GM12891 (cell line): ENCODE measurements around the gene CRTC3.
A peak's percentile ranks its signal among the peaks of the same experiment; 100 is the strongest.
"Not testable (repeated sequence)": the region's sequence is repeated elsewhere in the genome, so short reads cannot be mapped to it uniquely, and the experiment has no call there.

Experiments
- DNase-seq: peaks from one replicate; pipeline ENCODE4 v3.0.0; 2011; ENCODE audit warnings: low spot score; ENCODE audit not compliant: insufficient read length
- FAIRE-seq: peaks from 2 replicates; lab custom pipeline; 2011; peaks lifted over from hg19 to GRCh38; lab: Jason Lieb, UNC
- PAX5 ChIP-seq: IDR thresholded peaks from 2 replicates; pipeline ENCODE4 v1.6.1; 2011; ENCODE audit warnings: low read length, moderate library complexity, mild to moderate bottlenecking; ENCODE audit not compliant: insufficient read depth, severe bottlenecking
- POLR2A ChIP-seq: IDR thresholded peaks from 2 replicates; pipeline ENCODE4 v1.6.1; 2011; ENCODE audit warnings: low read depth, low read length, control low read depth
- POLR2AphosphoS5 ChIP-seq: IDR thresholded peaks from 2 replicates; pipeline ENCODE4 v1.6.1; 2011; ENCODE audit warnings: low read depth, low read length, control low read depth
- POU2F2 ChIP-seq: IDR thresholded peaks from 2 replicates; pipeline ENCODE4 v1.6.1; 2011; ENCODE audit warnings: low read depth, mild to moderate bottlenecking, control low read depth, low read length, moderate library complexity
- SPI1 ChIP-seq: IDR thresholded peaks from 2 replicates; pipeline ENCODE4 v1.6.1; 2011; ENCODE audit warnings: low read depth, low read length, control low read depth
- TAF1 ChIP-seq: IDR thresholded peaks from 2 replicates; pipeline ENCODE4 v1.6.1; 2011; ENCODE audit warnings: low read depth, low read length, control low read depth

CRTC3 gene

GRCh38 chr15:90618330-90619125, 88.8 kb downstream of the CRTC3 start:
- FAIRE-seq (no peak), DNase-seq (no peak)
- TF ChIP-seq POU2F2: no peak
- TF ChIP-seq SPI1: no peak
- TF ChIP-seq POLR2AphosphoS5: no peak
- TF ChIP-seq TAF1: no peak
- TF ChIP-seq PAX5: no peak
- no peak for TF ChIP-seq POLR2A

GRCh38 chr15:90619468-90619867, 89.7 kb downstream of the CRTC3 start:
- no peak for FAIRE-seq
- no peak for DNase-seq
- TF ChIP-seq SPI1 (no peak), PAX5 (no peak), POU2F2 (no peak), POLR2AphosphoS5 (no peak), TAF1 (no peak), POLR2A (no peak)

- no peak for DNase-seq
- TF ChIP-seq TAF1: no peak
- TF ChIP-seq POU2F2: no peak
- TF ChIP-seq PAX5: no peak
- TF ChIP-seq SPI1: no peak
- no peak for FAIRE-seq
Measured at GRCh38 chr15:90619939-90620338, 90.2 kb downstream of the CRTC3 start.

GRCh38 chr15:90620379-90621067, 90.8 kb downstream of the CRTC3 start:
- TF ChIP-seq TAF1: no peak
- no peak for TF ChIP-seq POLR2A
- no peak for TF ChIP-seq POU2F2
- TF ChIP-seq POLR2AphosphoS5: no peak
- no peak for TF ChIP-seq PAX5
- TF ChIP-seq SPI1: 0 out of 2 replicates have a peak, but pooled peaks have one; percentile 17
- FAIRE-seq: peak; percentile 76
- peak; percentile 65 for DNase-seq

- no peak for FAIRE-seq
- DNase-seq: no peak
- TF ChIP-seq PAX5: no peak
- TF ChIP-seq TAF1: no peak
- no peak for TF ChIP-seq POLR2A
- TF ChIP-seq POU2F2: no peak
- TF ChIP-seq POLR2AphosphoS5: no peak
- no peak for TF ChIP-seq SPI1
Measured at GRCh38 chr15:90623854-90624253, 94.1 kb downstream of the CRTC3 start.

GRCh38 chr15:90624278-90624981, 94.7 kb downstream of the CRTC3 start:
- no peak for FAIRE-seq
- no peak for TF ChIP-seq POU2F2

GRCh38 chr15:90625037-90625436, 95.3 kb downstream of the CRTC3 start:
- TF ChIP-seq POU2F2: no peak
- no peak for TF ChIP-seq POLR2A
- TF ChIP-seq SPI1: no peak
- TF ChIP-seq TAF1: no peak
- no peak for TF ChIP-seq PAX5
- FAIRE-seq (no peak), DNase-seq (no peak)

More at GRCh38 chr15:90624278-90624981, 94.7 kb downstream of the CRTC3 start:
- DNase-seq: no peak

GRCh38 chr15:90629217-90629616, 99.5 kb downstream of the CRTC3 start:
- TF ChIP-seq PAX5: no peak
- no peak for TF ChIP-seq TAF1
- TF ChIP-seq SPI1: no peak
- TF ChIP-seq POLR2AphosphoS5: no peak
- TF ChIP-seq POU2F2: no peak
- TF ChIP-seq POLR2A: no peak
- no peak for FAIRE-seq
- DNase-seq: no peak

GRCh38 chr15:90633360-90633759, 103.6 kb downstream of the CRTC3 start:
- no peak for FAIRE-seq
- no peak for TF ChIP-seq TAF1
- no peak for TF ChIP-seq POLR2A
- no peak for TF ChIP-seq POU2F2
- no peak for TF ChIP-seq PAX5
- TF ChIP-seq SPI1: no peak
- no peak for TF ChIP-seq POLR2AphosphoS5
- no peak for DNase-seq

- DNase-seq, FAIRE-seq: not testable (repeated sequence)
Measured at GRCh38 chr15:90636993-90637392, 107.3 kb downstream of the CRTC3 start.
